ENCODE results near the gene TGFBI.
"Not testable (repeated sequence)": the region's sequence is repeated elsewhere in the genome, so short reads cannot be mapped to it uniquely, and the experiment has no call there.

Gene TGFBI

GRCh38 chr5:136042156-136042555 lies 13.4 kb downstream of the TGFBI start:
- DNase-seq (ENCODE audit: low read depth) = no peak
- no peak for TF ChIP-seq CTCF (conservative IDR thresholded peaks at IDR 0.05; ENCODE audit: low read depth, low read length)
- no peak overlapping the region for H3K4me3 ChIP-seq (ENCODE audit: low read length)

GRCh38 chr5:136042665-136043121 lies 13.9 kb downstream of the TGFBI start:
- no peak overlapping the region for H3K4me3 ChIP-seq (ENCODE audit: low read length)
- no peak for TF ChIP-seq CTCF (conservative IDR thresholded peaks at IDR 0.05; ENCODE audit: low read depth, low read length)
- no peak for DNase-seq (ENCODE audit: low read depth)

- no peak for TF ChIP-seq CTCF (conservative IDR thresholded peaks at IDR 0.05; ENCODE audit: low read depth, low read length)
- no peak for DNase-seq (ENCODE audit: low read depth)
- H3K4me3 ChIP-seq (ENCODE audit: low read length) = no peak overlapping the region
Measured at GRCh38 chr5:136043551-136043950, 14.8 kb downstream of the TGFBI start.

- no peak overlapping the region for H3K4me3 ChIP-seq (ENCODE audit: low read length)
- no peak for DNase-seq (ENCODE audit: low read depth)
- no peak for TF ChIP-seq CTCF (conservative IDR thresholded peaks at IDR 0.05; ENCODE audit: low read depth, low read length)
Measured at GRCh38 chr5:136043968-136044610, 15.3 kb downstream of the TGFBI start.

- DNase-seq (ENCODE audit: low read depth); H3K4me3 ChIP-seq (ENCODE audit: low read length): not testable (repeated sequence)
Measured at GRCh38 chr5:136045026-136045425, 16.2 kb downstream of the TGFBI start.

GRCh38 chr5:136046246-136046645 lies 17.5 kb downstream of the TGFBI start:
- H3K4me3 ChIP-seq (ENCODE audit: low read length) = no peak overlapping the region
- DNase-seq (ENCODE audit: low read depth) = no peak
- no peak for TF ChIP-seq CTCF (conservative IDR thresholded peaks at IDR 0.05; ENCODE audit: low read depth, low read length)

GRCh38 chr5:136047858-136048257 lies 19.1 kb downstream of the TGFBI start:
- no peak overlapping the region for H3K4me3 ChIP-seq (ENCODE audit: low read length)
- no peak for TF ChIP-seq CTCF (conservative IDR thresholded peaks at IDR 0.05; ENCODE audit: low read depth, low read length)
- no peak for DNase-seq (ENCODE audit: low read depth)
